ENCODE results near the gene PTP4A1. TPM values are rescaled to one million over a fixed set of nuclear protein-coding genes. Genes with fewer than 3 reads are reported as not detected.
"Not testable (repeated sequence)": the region's sequence is repeated elsewhere in the genome, so short reads cannot be mapped to it uniquely, and the experiment has no call there.

The PTP4A1 gene
- 22.5 TPM for polyA plus RNA-seq (2012; ENCODE audit: insufficient read depth, insufficient read length, low read depth)

GRCh38 chr6:63572044-63572746, at the start of gene PTP4A1, which contains the start of gene LOC128125822:
TSS of gene PTP4A1 (plus strand) at chr6:63572480. CDS start at chr6:63576881, 4,401 bp downstream.
TSS of gene LOC128125822 (plus strand) at chr6:63572480.
- DNase-seq = peak; percentile 98
- H3K27me3 ChIP-seq = no peaks in the 10 kb centered on the region
- TF ChIP-seq, protein P1, sequence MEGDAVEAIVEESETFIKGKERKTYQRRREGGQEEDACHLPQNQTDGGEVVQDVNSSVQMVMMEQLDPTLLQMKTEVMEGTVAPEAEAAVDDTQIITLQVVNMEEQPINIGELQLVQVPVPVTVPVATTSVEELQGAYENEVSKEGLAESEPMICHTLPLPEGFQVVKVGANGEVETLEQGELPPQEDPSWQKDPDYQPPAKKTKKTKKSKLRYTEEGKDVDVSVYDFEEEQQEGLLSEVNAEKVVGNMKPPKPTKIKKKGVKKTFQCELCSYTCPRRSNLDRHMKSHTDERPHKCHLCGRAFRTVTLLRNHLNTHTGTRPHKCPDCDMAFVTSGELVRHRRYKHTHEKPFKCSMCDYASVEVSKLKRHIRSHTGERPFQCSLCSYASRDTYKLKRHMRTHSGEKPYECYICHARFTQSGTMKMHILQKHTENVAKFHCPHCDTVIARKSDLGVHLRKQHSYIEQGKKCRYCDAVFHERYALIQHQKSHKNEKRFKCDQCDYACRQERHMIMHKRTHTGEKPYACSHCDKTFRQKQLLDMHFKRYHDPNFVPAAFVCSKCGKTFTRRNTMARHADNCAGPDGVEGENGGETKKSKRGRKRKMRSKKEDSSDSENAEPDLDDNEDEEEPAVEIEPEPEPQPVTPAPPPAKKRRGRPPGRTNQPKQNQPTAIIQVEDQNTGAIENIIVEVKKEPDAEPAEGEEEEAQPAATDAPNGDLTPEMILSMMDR (IDR thresholded peaks at IDR 0.05; ENCODE audit: low read depth, low read length) = no peak
- H3K4me3 ChIP-seq (ENCODE audit: low read depth, low read length) = peak within 1 kb of the TSS; percentile 74
- no peaks in the 10 kb centered on the region for H3K4me1 ChIP-seq
- H3K36me3 ChIP-seq = peaks cover 16% of the 10 kb centered on the region
- no peaks in the 10 kb centered on the region for H3K9me3 ChIP-seq

DNA sequence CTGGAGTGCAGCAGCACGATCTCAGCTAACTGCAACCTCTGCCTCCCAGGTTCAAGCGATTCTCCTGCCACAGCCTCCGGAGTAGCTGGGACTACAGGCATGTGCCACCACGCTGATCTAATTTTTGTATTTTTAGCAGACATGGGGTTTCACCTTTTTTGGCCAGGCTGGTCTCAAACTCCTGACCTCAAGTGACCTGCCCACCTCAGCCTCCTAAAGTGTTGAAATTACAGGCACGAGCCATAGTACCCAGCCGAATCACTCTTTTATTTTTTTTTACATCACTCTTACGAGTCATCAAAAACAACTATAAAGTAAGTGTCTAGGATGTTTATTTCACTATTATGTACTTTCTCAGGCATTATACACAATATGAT, 49.4 kb upstream of the PTP4A1 start:
- not testable (repeated sequence) for H3K36me3 ChIP-seq; H3K4me1 ChIP-seq; DNase-seq; H3K27me3 ChIP-seq; H3K9me3 ChIP-seq; H3K4me3 ChIP-seq (ENCODE audit: low read depth, low read length)

- TF ChIP-seq, protein P1 (IDR thresholded peaks at IDR 0.05; ENCODE audit: low read depth, low read length) = no peak
- Histone ChIP-seq H3K36me3 (no peaks in the 10 kb centered on the region), H3K9me3 (no peaks in the 10 kb centered on the region), H3K27me3 (no peaks in the 10 kb centered on the region), H3K4me3 (ENCODE audit: low read depth, low read length) (no peak overlapping the region), H3K4me1 (no peaks in the 10 kb centered on the region)
- DNase-seq = no peak
Observed at GRCh38 chr6:63523630-63524029, 48.6 kb upstream of the PTP4A1 start.

GRCh38 chr6:63525186-63525878, 46.9 kb upstream of the PTP4A1 start:
- no peak for DNase-seq

DNA sequence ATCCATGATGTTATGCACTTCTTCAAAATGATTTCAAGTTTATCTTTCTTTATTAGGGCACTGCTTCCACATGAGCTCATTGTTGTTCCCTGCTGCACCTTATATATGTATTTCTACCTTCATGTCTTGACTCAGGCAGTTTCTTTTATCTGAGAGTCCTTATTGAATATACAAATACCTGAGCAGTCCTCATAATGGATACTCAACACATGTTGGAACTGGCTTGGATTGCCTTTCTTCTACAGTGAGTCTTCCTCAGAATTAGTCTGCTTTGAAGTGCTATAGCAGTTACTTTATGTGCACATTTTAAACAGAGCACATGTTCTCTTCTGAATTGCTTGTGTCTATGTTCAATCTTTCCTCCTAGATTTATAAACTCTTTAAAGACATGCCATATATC, 45.3 kb upstream of the PTP4A1 start:
- Histone ChIP-seq H3K4me3 (ENCODE audit: low read depth, low read length) (no peak overlapping the region), H3K4me1 (no peaks in the 10 kb centered on the region), H3K36me3 (no peaks in the 10 kb centered on the region), H3K9me3 (no peaks in the 10 kb centered on the region), H3K27me3 (no peaks in the 10 kb centered on the region)
- DNase-seq = no peak
- TF ChIP-seq, protein P1 (IDR thresholded peaks at IDR 0.05; ENCODE audit: low read depth, low read length) = no peak

More at GRCh38 chr6:63525186-63525878, 46.9 kb upstream of the PTP4A1 start:
- no peaks in the 10 kb centered on the region for H3K9me3 ChIP-seq
- no peaks in the 10 kb centered on the region for H3K27me3 ChIP-seq
- no peaks in the 10 kb centered on the region for H3K4me1 ChIP-seq
- H3K36me3 ChIP-seq = no peaks in the 10 kb centered on the region
- H3K4me3 ChIP-seq (ENCODE audit: low read depth, low read length) = no peak overlapping the region
- TF ChIP-seq, protein P1 (IDR thresholded peaks at IDR 0.05; ENCODE audit: low read depth, low read length) = 0 out of 2 replicates have a peak, but pooled peaks have one; percentile 10

- no peak for DNase-seq
- no peaks in the 10 kb centered on the region for H3K27me3 ChIP-seq
- no peaks in the 10 kb centered on the region for H3K4me1 ChIP-seq
- no peaks in the 10 kb centered on the region for H3K36me3 ChIP-seq
- no peaks in the 10 kb centered on the region for H3K9me3 ChIP-seq
- H3K4me3 ChIP-seq (ENCODE audit: low read depth, low read length) = no peak overlapping the region
- TF ChIP-seq, protein P1 (IDR thresholded peaks at IDR 0.05; ENCODE audit: low read depth, low read length) = no peak
Observed at GRCh38 chr6:63527658-63528514, 44.4 kb upstream of the PTP4A1 start.

Data from BE2C (cell line).